VCaP (cell line): ENCODE results near the gene TMPRSS5.
"Not testable (repeated sequence)": the region's sequence is repeated elsewhere in the genome, so short reads cannot be mapped to it uniquely, and the experiment has no call there.

Experiments used
- H3K27ac ChIP-seq: fragments of 450-650 bp; 2 replicates; pipeline ENCODE4 v1.5.1; 2017
- CTCF ChIP-seq: fragments of 450-650 bp; conservative IDR thresholded peaks from 2 replicates; pipeline ENCODE4 v1.5.1; 2017; ENCODE audit warnings: mild to moderate bottlenecking, moderate library complexity

TMPRSS5 gene

GRCh38 chr11:113725913-113726312, 19.8 kb upstream of the TMPRSS5 start:
- no peak overlapping the region for H3K27ac ChIP-seq
- no peak for TF ChIP-seq CTCF

GRCh38 chr11:113725407-113725806, 19.3 kb upstream of the TMPRSS5 start:
- H3K27ac ChIP-seq: no peak overlapping the region
- no peak for TF ChIP-seq CTCF

GRCh38 chr11:113724778-113725177, 18.7 kb upstream of the TMPRSS5 start:
- TF ChIP-seq CTCF: no peak

GRCh38 chr11:113723787-113724186, 17.7 kb upstream of the TMPRSS5 start:
- no peak for TF ChIP-seq CTCF
- H3K27ac ChIP-seq: no peak overlapping the region

More at GRCh38 chr11:113724778-113725177, 18.7 kb upstream of the TMPRSS5 start:
- H3K27ac ChIP-seq: no peak overlapping the region

GRCh38 chr11:113722934-113723333, 16.8 kb upstream of the TMPRSS5 start:
- TF ChIP-seq CTCF: no peak
- no peak overlapping the region for H3K27ac ChIP-seq

GRCh38 chr11:113722221-113722620, 16.1 kb upstream of the TMPRSS5 start:
- no peak overlapping the region for H3K27ac ChIP-seq
- TF ChIP-seq CTCF: no peak

- TF ChIP-seq CTCF: no peak
These were observed 15.5 kb upstream of the TMPRSS5 start for GRCh38 chr11:113721462-113722066.

GRCh38 chr11:113720478-113720877, 14.4 kb upstream of the TMPRSS5 start:
- H3K27ac ChIP-seq: not testable (repeated sequence)

More at GRCh38 chr11:113721462-113722066, 15.5 kb upstream of the TMPRSS5 start:
- no peak overlapping the region for H3K27ac ChIP-seq
